SK-N-SH treated with all-trans-retinoic acid at 6 μM for 48 hours (cell line): Measurements from ENCODE around the gene CASP2.

Source experiments
- ATAC-seq: fragments of 200-7000 bp; cut with Tn5 transposase; 3 replicates; pipeline ENCODE4 v1.9.1; 2020; ENCODE audit warnings: mild to moderate bottlenecking, moderate library complexity
- ARNTL ChIP-seq: fragments of 450-650 bp; formaldehyde crosslinking; IDR thresholded peaks from 2 replicates; pipeline ENCODE4 v1.5.0; 2020; ENCODE audit warnings: low read depth, mild to moderate bottlenecking, moderate library complexity, borderline replicate concordance
- BACH2 ChIP-seq: fragments of 250-450 bp; sonication (Bioruptor Pico); IDR thresholded peaks from 2 replicates; pipeline ENCODE4 v1.9.0; 2021; ENCODE audit warnings: mild to moderate bottlenecking, borderline replicate concordance
- CSDC2 ChIP-seq: fragments of 250-450 bp; sonication (Bioruptor Pico); IDR thresholded peaks from 2 replicates; pipeline ENCODE4 v1.5.0; 2020; ENCODE audit warnings: mild to moderate bottlenecking, moderate library complexity
- ESRRG ChIP-seq: fragments of 250-450 bp; sonication (Bioruptor Pico); IDR thresholded peaks from 2 replicates; pipeline ENCODE4 v1.6.1; 2021; ENCODE audit warnings: mild to moderate bottlenecking
- ISL1 ChIP-seq: fragments of 250-450 bp; sonication (Bioruptor Pico); IDR thresholded peaks from 2 replicates; pipeline ENCODE4 v2.1.2; 2022; ENCODE audit warnings: mild to moderate bottlenecking, moderate library complexity
- OSR1 ChIP-seq: fragments of 250-450 bp; sonication (Bioruptor Pico); IDR thresholded peaks from 2 replicates; pipeline ENCODE4 v1.8.0; 2022; ENCODE audit warnings: moderate library complexity, mild to moderate bottlenecking, inconsistent platforms
- PPARA ChIP-seq: fragments of 250-450 bp; sonication (Bioruptor Pico); IDR thresholded peaks from 2 replicates; pipeline ENCODE4 v1.5.0; 2020; ENCODE audit warnings: mild to moderate bottlenecking, borderline replicate concordance
- RARB ChIP-seq: fragments of 250-450 bp; sonication (Bioruptor Pico); IDR thresholded peaks from 2 replicates; pipeline ENCODE4 v1.8.0; 2021; ENCODE audit warnings: mild to moderate bottlenecking, moderate library complexity
- SNAI2 ChIP-seq: fragments of 250-450 bp; sonication (Bioruptor Pico); IDR thresholded peaks from 2 replicates; pipeline ENCODE4 v1.5.0; 2020; ENCODE audit warnings: mild to moderate bottlenecking, moderate library complexity
- TCF4 ChIP-seq: fragments of 250-450 bp; sonication (Bioruptor Pico); IDR thresholded peaks from 2 replicates; pipeline ENCODE4 v1.8.0; 2021; ENCODE audit warnings: mild to moderate bottlenecking, moderate library complexity, borderline replicate concordance
- TOX ChIP-seq: fragments of 250-450 bp; sonication (Bioruptor Pico); IDR thresholded peaks from 2 replicates; pipeline ENCODE4 v1.8.0; 2021; ENCODE audit warnings: mild to moderate bottlenecking, moderate library complexity, borderline replicate concordance
- ZC3H10 ChIP-seq: fragments of 250-450 bp; sonication (Bioruptor Pico); IDR thresholded peaks from 2 replicates; pipeline ENCODE4 v1.5.1; 2021; ENCODE audit warnings: mild to moderate bottlenecking, moderate library complexity
- ZFP3 ChIP-seq: fragments of 250-450 bp; sonication (Bioruptor Pico); IDR thresholded peaks from 2 replicates; pipeline ENCODE4 v1.5.0; 2020; ENCODE audit warnings: mild to moderate bottlenecking, moderate library complexity
- ZFP30 ChIP-seq: fragments of 450-650 bp; formaldehyde crosslinking; IDR thresholded peaks from 2 replicates; pipeline ENCODE4 v1.5.0; 2022; ENCODE audit warnings: mild to moderate bottlenecking, moderate library complexity
- ZNF565 ChIP-seq: fragments of 450-650 bp; formaldehyde crosslinking; conservative IDR thresholded peaks from 2 replicates; pipeline ENCODE4 v1.5.0; 2020; ENCODE audit warnings: low read depth, mild to moderate bottlenecking, moderate library complexity
- ZNF70 ChIP-seq: fragments of 450-650 bp; formaldehyde crosslinking; IDR thresholded peaks from 2 replicates; pipeline ENCODE4 v1.5.0; 2020; ENCODE audit warnings: mild to moderate bottlenecking, moderate library complexity
- ZNF8 ChIP-seq: fragments of 450-650 bp; formaldehyde crosslinking; IDR thresholded peaks from 2 replicates; pipeline ENCODE4 v1.5.0; 2020; ENCODE audit warnings: mild to moderate bottlenecking, moderate library complexity
- TF ChIP-seq, protein P1 (sequence below): fragments of 250-450 bp; sonication (Bioruptor Pico); IDR thresholded peaks from 2 replicates; pipeline ENCODE4 v1.8.0; 2021; ENCODE audit warnings: low read depth, mild to moderate bottlenecking, moderate library complexity, borderline replicate concordance
- TF ChIP-seq, protein P2 (sequence below): fragments of 250-450 bp; sonication (Bioruptor Pico); IDR thresholded peaks from 2 replicates; pipeline ENCODE4 v1.8.0; 2020; ENCODE audit warnings: mild to moderate bottlenecking, moderate library complexity, borderline replicate concordance
- TF ChIP-seq, protein P3 (sequence below): fragments of 250-450 bp; sonication (Bioruptor Pico); IDR thresholded peaks from 2 replicates; pipeline ENCODE4 v1.5.1; 2021; ENCODE audit warnings: mild to moderate bottlenecking, moderate library complexity
- TF ChIP-seq, protein P4 (sequence below): fragments of 250-450 bp; sonication (Bioruptor Pico); IDR thresholded peaks from 2 replicates; pipeline ENCODE4 v1.5.0; 2020; ENCODE audit warnings: mild to moderate bottlenecking, moderate library complexity

CASP2 gene

DNA sequence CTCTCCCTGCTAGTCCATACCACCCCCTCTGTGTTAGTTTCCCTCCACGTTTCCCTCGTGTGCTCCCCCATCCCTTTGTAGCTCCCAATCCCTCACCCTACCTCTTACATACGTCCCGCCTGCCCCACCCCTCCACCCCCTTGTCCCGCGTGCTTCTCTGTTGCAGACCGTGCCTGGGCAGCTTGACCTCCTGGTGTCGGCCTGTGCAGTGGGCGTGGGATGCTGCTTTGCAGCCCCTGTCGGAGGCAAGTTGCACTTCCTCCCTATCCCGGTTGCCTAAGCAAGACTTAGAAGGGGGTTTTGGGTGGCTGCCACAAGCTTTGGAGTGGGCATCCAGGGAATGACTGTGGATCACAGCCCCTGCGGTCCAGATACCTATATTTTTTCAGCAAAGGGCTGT, 35.5 kb downstream of the CASP2 start:
- no peak for TF ChIP-seq ZFP3 (CRISPR knock-in tag)
- TF ChIP-seq, protein P1, sequence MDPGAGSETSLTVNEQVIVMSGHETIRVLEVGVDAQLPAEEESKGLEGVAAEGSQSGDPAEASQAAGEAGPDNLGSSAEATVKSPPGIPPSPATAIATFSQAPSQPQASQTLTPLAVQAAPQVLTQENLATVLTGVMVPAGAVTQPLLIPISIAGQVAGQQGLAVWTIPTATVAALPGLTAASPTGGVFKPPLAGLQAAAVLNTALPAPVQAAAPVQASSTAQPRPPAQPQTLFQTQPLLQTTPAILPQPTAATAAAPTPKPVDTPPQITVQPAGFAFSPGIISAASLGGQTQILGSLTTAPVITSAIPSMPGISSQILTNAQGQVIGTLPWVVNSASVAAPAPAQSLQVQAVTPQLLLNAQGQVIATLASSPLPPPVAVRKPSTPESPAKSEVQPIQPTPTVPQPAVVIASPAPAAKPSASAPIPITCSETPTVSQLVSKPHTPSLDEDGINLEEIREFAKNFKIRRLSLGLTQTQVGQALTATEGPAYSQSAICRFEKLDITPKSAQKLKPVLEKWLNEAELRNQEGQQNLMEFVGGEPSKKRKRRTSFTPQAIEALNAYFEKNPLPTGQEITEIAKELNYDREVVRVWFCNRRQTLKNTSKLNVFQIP (CRISPR knock-in tag), result no peak
- no peak for TF ChIP-seq ZNF565 (CRISPR knock-in tag)
- no peak for TF ChIP-seq ZC3H10 (CRISPR knock-in tag)
- no peak for TF ChIP-seq RARB (CRISPR knock-in tag)
- TF ChIP-seq, protein P2, sequence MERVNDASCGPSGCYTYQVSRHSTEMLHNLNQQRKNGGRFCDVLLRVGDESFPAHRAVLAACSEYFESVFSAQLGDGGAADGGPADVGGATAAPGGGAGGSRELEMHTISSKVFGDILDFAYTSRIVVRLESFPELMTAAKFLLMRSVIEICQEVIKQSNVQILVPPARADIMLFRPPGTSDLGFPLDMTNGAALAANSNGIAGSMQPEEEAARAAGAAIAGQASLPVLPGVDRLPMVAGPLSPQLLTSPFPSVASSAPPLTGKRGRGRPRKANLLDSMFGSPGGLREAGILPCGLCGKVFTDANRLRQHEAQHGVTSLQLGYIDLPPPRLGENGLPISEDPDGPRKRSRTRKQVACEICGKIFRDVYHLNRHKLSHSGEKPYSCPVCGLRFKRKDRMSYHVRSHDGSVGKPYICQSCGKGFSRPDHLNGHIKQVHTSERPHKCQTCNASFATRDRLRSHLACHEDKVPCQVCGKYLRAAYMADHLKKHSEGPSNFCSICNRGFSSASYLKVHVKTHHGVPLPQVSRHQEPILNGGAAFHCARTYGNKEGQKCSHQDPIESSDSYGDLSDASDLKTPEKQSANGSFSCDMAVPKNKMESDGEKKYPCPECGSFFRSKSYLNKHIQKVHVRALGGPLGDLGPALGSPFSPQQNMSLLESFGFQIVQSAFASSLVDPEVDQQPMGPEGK (CRISPR knock-in tag), result no peak
- no peak for TF ChIP-seq ZFP30 (CRISPR knock-in tag)
- TF ChIP-seq, protein P3, sequence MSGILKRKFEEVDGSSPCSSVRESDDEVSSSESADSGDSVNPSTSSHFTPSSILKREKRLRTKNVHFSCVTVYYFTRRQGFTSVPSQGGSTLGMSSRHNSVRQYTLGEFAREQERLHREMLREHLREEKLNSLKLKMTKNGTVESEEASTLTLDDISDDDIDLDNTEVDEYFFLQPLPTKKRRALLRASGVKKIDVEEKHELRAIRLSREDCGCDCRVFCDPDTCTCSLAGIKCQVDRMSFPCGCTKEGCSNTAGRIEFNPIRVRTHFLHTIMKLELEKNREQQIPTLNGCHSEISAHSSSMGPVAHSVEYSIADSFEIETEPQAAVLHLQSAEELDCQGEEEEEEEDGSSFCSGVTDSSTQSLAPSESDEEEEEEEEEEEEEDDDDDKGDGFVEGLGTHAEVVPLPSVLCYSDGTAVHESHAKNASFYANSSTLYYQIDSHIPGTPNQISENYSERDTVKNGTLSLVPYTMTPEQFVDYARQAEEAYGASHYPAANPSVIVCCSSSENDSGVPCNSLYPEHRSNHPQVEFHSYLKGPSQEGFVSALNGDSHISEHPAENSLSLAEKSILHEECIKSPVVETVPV, result no peak
- no peak for TF ChIP-seq BACH2
- TF ChIP-seq ESRRG (CRISPR knock-in tag), result no peak
- TF ChIP-seq ZNF70 (CRISPR knock-in tag), result no peak
- TF ChIP-seq OSR1 (CRISPR knock-in tag), result no peak
- no peak for TF ChIP-seq SNAI2 (CRISPR knock-in tag)
- no peak for TF ChIP-seq PPARA (CRISPR knock-in tag)
- no peak for TF ChIP-seq ZNF8 (CRISPR knock-in tag)
- TF ChIP-seq TOX (CRISPR knock-in tag), result no peak
- no peak for TF ChIP-seq ARNTL (CRISPR knock-in tag)
- TF ChIP-seq, protein P4, sequence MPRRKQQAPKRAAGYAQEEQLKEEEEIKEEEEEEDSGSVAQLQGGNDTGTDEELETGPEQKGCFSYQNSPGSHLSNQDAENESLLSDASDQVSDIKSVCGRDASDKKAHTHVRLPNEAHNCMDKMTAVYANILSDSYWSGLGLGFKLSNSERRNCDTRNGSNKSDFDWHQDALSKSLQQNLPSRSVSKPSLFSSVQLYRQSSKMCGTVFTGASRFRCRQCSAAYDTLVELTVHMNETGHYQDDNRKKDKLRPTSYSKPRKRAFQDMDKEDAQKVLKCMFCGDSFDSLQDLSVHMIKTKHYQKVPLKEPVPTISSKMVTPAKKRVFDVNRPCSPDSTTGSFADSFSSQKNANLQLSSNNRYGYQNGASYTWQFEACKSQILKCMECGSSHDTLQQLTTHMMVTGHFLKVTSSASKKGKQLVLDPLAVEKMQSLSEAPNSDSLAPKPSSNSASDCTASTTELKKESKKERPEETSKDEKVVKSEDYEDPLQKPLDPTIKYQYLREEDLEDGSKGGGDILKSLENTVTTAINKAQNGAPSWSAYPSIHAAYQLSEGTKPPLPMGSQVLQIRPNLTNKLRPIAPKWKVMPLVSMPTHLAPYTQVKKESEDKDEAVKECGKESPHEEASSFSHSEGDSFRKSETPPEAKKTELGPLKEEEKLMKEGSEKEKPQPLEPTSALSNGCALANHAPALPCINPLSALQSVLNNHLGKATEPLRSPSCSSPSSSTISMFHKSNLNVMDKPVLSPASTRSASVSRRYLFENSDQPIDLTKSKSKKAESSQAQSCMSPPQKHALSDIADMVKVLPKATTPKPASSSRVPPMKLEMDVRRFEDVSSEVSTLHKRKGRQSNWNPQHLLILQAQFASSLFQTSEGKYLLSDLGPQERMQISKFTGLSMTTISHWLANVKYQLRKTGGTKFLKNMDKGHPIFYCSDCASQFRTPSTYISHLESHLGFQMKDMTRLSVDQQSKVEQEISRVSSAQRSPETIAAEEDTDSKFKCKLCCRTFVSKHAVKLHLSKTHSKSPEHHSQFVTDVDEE (CRISPR knock-in tag), result no peak
- TF ChIP-seq CSDC2 (CRISPR knock-in tag), result no peak
- no peak for ATAC-seq

DNA sequence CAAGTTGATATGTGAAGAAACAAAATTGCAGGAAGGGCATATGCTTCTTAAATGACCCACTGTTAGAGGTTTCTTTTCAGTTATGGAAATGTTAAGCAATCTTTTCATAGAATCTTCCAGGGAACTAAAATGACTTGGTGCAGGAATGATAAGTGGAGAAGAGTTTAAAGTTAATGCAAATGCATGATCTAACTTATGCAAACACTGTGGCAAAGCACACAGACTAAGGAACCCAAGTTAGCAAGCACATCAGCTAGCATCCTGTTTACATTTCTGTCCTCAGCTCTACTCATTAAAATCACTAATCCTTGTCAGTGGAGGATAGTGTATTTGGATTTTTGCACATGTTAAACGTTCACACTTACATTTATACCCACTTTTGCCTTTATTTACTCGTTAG, 37.1 kb downstream of the CASP2 start:
- ATAC-seq, result no peak
- no peak for TF ChIP-seq ESRRG (CRISPR knock-in tag)
- TF ChIP-seq, protein P1 (CRISPR knock-in tag), result no peak
- no peak for TF ChIP-seq TCF4 (CRISPR knock-in tag)
- no peak for TF ChIP-seq ISL1 (CRISPR knock-in tag)
- no peak for TF ChIP-seq ZFP30 (CRISPR knock-in tag)
- no peak for TF ChIP-seq RARB (CRISPR knock-in tag)
- TF ChIP-seq ZNF8 (CRISPR knock-in tag), result no peak
- no peak for TF ChIP-seq SNAI2 (CRISPR knock-in tag)
- TF ChIP-seq CSDC2 (CRISPR knock-in tag), result no peak
- TF ChIP-seq ZNF565 (CRISPR knock-in tag), result no peak
- TF ChIP-seq TOX (CRISPR knock-in tag), result no peak
- no peak for TF ChIP-seq ZC3H10 (CRISPR knock-in tag)
- TF ChIP-seq, protein P3, result no peak
